Adipose tissue (tissue), 3 donors: ENCODE data around the gene NPDC1. TPM values are rescaled to one million over a fixed set of nuclear protein-coding genes. Genes with fewer than 3 reads are reported as not detected.

ENCODE experiments used
- H3K27ac ChIP-seq: one replicate; pipeline ENCODE4 v1.5.1; 2013; ENCODE audit warnings: low read depth, low read length
- WGBS, 3 donors: extraction: QIAGEN DNeasy Blood & Tissue Kit; methylation state at CpG; one replicate each; pipeline ENCODE4 v1.1.7; 2013; 5-methylcytosine and 5-hydroxymethylcytosine counted together
- polyA plus RNA-seq, 3 donors: library from polyadenylated mRNA; stranded (reverse); fragments of 200-250 nt; gene quantifications; one replicate each; pipeline ENCODE4 v1.2.3, GENCODE V29; 2013
- donor health status: healthy with polysubstance abuse.
- donor health status: Bipolar disorder and iron deficiency.
- donor health status: healthy.

Gene NPDC1
- polyA plus RNA-seq, 3 donors = 45.3 to 213 (median 113) TPM

- WGBS, 3 donors = 93 to 97% (median 95%) methylated on average over 28 to 32 of the region's 32 CpGs
These were observed 25.0 kb downstream of the NPDC1 start for GRCh38 chr9:137020771-137021567.

DNA sequence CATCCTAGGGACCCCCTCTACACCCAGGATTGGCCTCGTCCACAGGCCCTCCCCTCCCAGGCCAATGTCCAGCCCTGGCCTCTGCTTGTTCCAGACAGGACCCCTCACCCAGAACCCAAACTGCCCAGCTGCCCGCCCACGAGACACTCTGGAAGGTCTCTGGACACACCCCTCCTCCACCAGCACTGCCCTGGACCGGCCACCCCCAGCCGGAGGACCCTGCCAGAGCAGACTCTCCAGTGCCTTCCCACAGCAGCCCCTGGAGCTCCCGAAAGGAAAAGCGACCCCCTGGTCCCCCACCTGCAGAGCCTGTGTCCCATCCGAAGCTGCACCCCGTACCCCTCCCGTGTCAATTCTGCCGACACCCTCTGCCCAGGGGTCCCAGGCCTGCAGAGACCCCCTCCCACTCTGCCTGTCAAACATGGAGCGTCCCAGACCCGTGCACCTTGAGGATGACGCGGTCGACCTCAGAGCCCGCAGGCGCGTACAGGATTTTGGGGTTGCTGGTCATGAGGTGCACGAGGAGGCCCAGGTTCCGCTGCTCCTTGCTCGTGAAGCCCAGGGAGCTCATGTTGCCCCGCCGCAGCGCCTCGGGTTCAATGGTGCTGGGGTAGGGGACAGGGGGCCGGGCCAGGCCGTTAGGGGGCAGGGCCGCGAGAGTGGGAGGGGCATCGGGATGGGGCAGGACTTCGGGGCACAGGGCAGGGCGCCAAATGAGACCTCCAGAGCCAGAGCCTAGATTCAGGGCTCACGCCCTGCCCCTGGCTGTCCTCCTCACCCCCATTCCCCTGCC, 25.9 kb downstream of the NPDC1 start:
- 93 to 94% (median 93%) methylated on average over 32 to 34 of the region's 34 CpGs for WGBS, 3 donors
- H3K27ac ChIP-seq = no peak overlapping the region

More at GRCh38 chr9:137020771-137021567, 25.0 kb downstream of the NPDC1 start:
- no peak overlapping the region for H3K27ac ChIP-seq

DNA sequence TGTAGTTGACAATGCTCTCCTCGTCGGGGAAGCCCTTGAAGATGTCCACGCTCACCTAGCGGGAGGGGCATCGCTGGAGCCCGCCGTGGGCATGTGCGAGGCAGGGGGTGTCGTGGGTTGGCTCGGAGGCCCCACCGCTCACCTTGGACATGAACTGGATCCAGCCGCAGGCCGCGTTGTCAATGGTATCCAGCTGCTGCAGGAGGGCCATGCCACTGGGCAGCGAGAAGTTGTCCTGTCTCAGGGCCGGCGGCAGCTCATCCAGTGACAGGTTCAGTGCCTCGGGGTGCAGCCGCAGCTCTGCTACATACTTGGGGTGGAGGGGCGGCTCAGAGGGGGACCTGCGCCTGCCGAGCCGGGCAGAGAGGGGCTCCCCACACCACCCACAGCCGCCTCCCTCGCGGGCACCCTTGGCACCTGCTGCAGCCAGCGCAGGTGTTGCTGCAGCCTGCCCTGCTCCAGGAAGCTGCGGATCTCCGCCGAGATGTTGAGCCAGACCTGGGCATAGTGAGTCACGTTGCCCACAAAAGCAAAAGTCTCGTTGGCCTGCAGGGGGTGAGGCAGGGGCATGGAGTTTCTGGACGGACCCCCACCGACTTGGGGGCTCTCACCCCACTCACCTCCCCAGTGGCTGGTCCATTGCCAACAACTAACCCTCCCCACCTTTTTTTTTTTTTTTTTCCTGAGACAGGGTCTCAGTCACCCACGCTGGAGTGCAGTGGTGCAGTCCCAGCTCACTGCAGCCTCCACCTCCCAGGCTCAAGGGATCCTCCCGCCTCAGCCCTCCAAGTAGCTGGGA, 27.0 kb downstream of the NPDC1 start:
- H3K27ac ChIP-seq = no peak overlapping the region
- WGBS, 3 donors = 91 to 94% (median 92%) methylated on average over 31 to 36 of the region's 36 CpGs

DNA sequence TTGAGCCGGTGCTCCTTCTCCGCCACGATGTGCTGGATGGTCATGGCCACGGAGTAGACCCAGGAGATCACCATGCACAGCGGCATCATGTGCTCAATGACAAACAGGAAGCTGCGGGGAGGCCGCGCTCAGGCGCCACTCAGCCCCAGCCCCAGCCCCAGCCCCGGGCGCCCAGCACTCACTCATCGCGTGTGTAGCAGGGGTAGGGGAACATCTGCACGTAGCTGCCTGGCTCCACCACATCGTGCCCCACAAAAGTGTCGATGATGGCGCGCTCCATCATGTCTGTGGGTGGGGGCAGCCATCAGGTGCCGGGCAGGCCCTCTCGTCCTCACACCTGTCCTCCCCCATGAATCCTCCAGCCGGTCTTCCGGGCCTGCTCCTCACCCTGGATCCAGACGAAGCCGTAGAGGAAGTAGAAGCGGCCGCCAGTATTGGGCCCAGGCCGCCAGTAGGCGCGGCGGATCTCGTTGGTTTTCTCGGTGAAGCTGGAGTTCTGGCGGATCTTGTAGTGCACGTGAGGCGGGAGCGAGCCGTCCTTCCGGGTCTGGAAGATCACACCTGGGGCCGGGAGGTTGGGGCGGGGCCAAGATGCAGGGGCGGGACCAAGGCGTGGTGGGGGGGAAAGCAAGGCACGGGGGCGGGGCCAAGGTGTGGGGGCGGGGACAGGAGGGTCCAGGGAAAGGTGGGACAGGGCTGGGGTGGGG, 28.0 kb downstream of the NPDC1 start:
- no peak overlapping the region for H3K27ac ChIP-seq
- 92 to 93% (median 92%) methylated on average over 42 to 45 of the region's 45 CpGs for WGBS, 3 donors

DNA sequence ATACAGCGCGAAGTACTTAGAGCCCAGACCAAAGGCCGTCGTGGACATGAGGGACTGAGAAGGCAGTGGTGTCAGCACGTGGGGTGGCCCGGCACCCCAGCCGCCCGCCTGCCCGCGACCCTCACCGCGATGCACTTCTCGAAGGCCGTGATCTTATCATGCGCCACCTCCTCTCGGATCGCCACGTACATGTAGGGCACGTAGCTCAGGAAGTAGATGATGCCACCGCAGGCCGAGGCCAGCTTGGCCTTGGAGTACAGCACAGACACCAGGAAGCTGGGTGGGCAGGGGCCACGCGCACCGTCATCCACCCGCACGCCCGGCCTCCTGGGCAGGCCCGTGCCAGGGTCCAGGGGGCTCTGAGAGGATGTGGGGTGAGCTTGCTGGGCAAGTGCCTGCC, 28.9 kb downstream of the NPDC1 start:
- H3K27ac ChIP-seq = no peak overlapping the region
- 96 to 97% (median 97%) methylated on average over 28 of the region's 28 CpGs for WGBS, 3 donors

- WGBS, 3 donors = 93 to 97% (median 94%) methylated on average over 9 to 16 of the region's 16 CpGs
- H3K27ac ChIP-seq = no peak overlapping the region
These were observed 29.5 kb downstream of the NPDC1 start for GRCh38 chr9:137016436-137016835.

GRCh38 chr9:137015976-137016375, 30.0 kb downstream of the NPDC1 start:
- WGBS, 3 donors = 97 to 98% (median 97%) methylated on average over 21 of the region's 21 CpGs
- no peak overlapping the region for H3K27ac ChIP-seq

DNA sequence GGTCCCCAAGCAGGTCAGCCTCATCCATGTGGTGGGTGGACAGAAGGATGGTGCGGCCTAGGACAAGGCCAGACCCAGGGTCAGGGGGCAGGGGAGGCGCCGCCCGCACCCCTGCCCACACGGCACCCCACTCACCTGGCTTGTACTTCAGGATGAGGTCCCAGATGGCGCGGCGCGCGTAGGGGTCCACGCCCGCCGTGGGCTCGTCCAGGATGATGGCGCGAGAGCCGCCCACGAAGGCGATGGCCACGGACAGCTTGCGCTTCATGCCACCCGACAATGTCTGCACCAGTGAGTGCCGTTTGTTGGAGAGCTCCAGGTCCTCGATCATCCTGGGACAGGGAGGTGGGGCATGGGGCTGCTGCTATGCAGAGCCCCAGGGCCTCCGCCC, 30.4 kb downstream of the NPDC1 start:
- no peak overlapping the region for H3K27ac ChIP-seq
- 97 to 98% (median 97%) methylated on average over 24 to 25 of the region's 25 CpGs for WGBS, 3 donors

DNA sequence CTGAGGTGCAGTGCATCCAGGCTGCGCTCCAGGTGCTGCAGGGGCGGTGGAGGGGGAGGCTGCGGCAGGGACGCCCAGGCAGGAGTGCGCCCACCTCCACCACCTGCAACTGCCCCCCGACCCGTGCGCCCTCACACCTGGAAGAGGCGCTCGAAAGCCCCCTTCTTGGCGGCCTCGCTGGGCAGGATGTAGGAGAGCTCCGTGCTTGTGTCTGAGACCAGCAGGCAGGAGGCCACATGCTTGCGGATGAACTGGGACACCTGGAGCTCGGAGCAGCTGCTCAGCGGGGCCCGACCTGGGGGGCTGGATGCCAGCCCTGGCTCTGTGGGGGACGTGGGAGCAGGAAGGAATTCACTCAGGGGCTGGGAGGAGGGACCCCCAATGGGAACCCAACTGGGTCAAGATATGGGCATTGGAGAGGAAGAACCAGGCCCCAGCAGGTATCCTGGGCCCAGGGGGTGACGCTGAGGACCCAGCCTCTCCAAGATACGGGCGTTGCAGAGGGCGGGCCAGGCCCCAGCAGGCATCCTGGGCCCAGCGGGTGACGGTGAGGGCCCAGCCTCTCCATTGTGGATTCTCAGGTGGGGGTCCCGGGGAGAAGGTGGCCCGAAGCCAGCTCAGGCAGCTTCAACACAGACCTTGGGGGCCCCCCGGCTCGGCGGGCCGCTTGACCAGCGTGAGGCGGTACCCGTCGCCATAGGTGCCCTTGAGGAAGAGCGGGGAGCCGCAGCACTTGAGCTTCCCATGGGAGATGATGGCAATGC, 31.0 kb downstream of the NPDC1 start:
- H3K27ac ChIP-seq = no peak overlapping the region
- WGBS, 3 donors = 94 to 97% (median 96%) methylated on average over 35 to 36 of the region's 36 CpGs

DNA sequence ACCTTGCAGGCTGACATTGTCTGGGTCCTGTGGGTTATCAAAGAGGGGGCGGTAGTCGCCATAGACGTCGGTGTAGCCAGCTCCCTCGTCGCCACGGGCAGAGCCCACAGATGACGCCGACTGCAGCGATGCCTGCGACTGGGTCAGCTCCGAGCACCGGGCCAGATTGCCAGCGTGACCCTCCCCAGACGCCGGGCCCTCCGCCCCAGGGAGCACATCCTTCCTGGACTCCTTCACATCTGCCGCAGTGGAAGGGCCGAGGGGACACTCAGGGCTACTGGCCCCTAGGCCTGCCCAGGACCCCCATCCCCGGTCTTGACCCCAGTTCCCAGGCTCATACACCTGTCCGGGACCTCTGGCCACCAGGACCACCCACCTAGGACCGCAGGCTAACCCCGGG, 31.8 kb downstream of the NPDC1 start:
- WGBS, 3 donors = 92 to 97% (median 94%) methylated on average over 23 of the region's 23 CpGs
- H3K27ac ChIP-seq = no peak overlapping the region

GRCh38 chr9:137013571-137013940, 32.4 kb downstream of the NPDC1 start:
- 94 to 96% (median 95%) methylated on average over 15 to 20 of the region's 20 CpGs for WGBS, 3 donors
- no peak overlapping the region for H3K27ac ChIP-seq

GRCh38 chr9:137012694-137013570, 33.0 kb downstream of the NPDC1 start:
- H3K27ac ChIP-seq = no peak overlapping the region
- WGBS, 3 donors = 86 to 88% (median 88%) methylated on average over 63 to 67 of the region's 67 CpGs

DNA sequence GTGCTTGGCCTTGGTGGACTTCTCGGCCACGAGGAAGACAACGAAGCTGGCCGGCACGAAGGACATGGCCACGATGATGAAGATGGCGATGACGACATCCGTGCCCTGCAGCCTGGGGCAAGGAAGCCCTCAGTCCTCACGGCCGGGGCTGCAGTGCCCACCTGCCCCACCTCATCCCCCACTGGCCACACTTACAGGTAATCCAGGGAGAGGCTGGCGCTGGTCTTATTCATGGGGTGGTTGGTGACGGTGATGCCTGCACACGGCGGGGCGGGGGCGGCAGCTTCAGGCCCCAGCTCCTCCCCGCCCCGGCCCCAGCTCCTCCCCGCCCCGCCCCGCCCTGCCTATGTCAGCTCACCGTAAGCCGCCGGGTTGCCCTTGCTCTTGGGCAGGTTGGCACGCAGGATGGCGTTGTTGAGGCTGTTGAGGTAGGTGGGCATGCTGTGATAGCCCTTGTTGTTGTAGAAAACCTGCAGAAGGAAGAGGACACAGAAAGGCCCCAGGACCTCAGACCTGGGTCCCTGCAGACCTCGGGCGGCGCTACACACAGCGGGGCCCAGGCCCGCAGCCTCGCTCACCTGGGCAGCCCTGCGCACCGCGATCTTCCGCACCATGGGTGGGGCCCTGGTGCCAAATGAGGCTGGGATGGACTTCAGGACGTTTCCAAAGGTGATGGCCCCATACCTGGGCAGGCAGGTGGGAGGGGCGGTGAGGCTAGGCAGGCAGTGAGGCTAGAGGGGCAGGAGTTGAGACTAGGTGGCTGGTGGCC, 33.9 kb downstream of the NPDC1 start:
- H3K27ac ChIP-seq = no peak overlapping the region
- 93 to 95% (median 95%) methylated on average over 26 to 39 of the region's 39 CpGs for WGBS, 3 donors

DNA sequence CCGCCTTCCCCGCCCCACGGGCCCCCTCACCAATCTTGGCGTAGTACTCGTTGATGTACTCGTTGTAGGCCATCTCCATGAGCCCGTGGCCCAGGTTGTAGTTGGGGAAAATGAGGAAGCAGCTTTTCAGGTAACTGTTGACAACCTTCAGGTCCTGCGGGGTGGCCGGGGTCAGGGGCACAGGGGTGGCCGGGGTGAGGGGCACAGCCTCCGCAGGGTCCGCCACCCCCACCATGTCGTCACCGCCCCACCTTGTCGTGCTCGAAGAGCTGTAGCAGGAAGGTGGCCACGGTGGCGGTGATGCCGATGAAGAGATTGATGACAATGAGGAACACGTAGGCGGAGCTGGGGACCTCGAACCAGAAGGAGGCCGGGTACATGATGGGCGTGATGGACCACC, 34.8 kb downstream of the NPDC1 start:
- WGBS, 3 donors = 94 to 97% (median 96%) methylated on average over 24 of the region's 24 CpGs
- H3K27ac ChIP-seq = no peak overlapping the region

DNA sequence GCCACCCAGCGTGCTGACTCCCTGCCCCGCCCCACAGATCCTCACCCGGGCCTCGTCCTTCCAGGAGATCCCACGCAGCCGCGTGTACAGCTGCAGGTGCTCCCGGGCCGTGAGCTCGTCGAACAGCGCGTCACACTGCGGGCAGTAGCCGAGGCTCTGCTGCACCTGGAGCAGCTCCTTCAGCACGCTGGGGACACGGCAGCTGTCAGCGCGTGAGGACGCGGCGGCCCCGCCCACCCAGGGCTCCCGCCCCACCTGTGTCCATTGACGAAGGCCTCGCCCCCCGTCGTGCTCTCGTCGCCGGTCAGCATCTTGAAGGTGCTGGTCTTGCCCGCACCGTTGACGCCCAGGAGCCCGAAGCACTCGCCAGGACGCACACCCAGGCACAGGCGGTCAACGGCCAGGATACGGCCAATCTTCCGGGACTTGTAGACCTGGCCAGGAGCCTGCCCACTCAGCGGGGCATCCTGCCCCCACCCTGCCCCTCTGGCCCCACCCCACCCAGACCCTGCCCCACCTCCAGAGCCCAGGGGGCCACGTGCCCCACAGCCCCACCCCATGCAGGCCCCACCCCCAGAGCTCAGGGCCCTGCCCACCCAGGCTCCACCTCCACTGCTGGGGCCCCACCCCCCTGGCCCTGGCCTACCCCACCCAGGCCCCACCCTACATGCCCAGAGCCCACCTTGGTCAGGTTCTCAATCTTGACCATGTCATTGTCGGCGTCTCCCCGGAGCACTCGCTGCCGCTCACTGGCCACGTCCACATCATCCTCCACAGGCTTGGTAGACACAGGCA, 35.8 kb downstream of the NPDC1 start:
- no peak overlapping the region for H3K27ac ChIP-seq
- WGBS, 3 donors = 93 to 97% (median 95%) methylated on average over 45 to 49 of the region's 49 CpGs
